H1 (cell line): ENCODE data around the gene KRTAP24-1. TPM values are rescaled to one million over a fixed set of nuclear protein-coding genes. Genes with fewer than 3 reads are reported as not detected.

ENCODE experiments used
- CHD2 ChIP-seq: IDR thresholded peaks from 2 replicates; pipeline ENCODE4 v1.6.1; 2012; ENCODE audit warnings: low read length, improper control_type of control experiment
- RAD21 ChIP-seq, 2 experiments: IDR thresholded peaks in 1 of 2; conservative IDR thresholded peaks in 1 of 2; 2 replicates each; pipeline ENCODE4 v1.6.1; 2011; ENCODE audit warnings: low read depth in 2 of 2, low read length in 2 of 2, improper control_type of control experiment in 1 of 2, inconsistent platforms in 1 of 2, mild to moderate bottlenecking in 1 of 2, moderate library complexity in 1 of 2
- ZNF274 ChIP-seq: IDR thresholded peaks from 2 replicates; pipeline ENCODE4 v1.7.0; 2012; ENCODE audit warnings: low read length, borderline replicate concordance; ENCODE audit errors: extremely low read depth
- polyA plus RNA-seq, 7 experiments: library from polyadenylated mRNA; depleted of rRNA in 3 of 7; stranded (reverse) in 5 of 7; unstranded in 2 of 7; fragments of >200 nt in 5 of 7; fragments of 200-250 nt in 2 of 7; gene quantifications; 1 replicate in 5 of 7; 2 replicates in 1 of 7; 4 replicates in 1 of 7; pipeline versions ENCODE4 v1.2.1 to v1.2.3, GENCODE V29; 2011 to 2013; ENCODE audit warnings: missing spikeins in 2 of 7, mixed read lengths in 2 of 7
- total RNA-seq: library from RNA; stranded (reverse); fragmentation: NEBNext Ultra II Directional; extraction: Animal tissue kit (Norgen Biotek cat#: 25700); gene quantifications from 2 replicates; pipeline ENCODE4 v1.2.1, GENCODE V29; 2021

KRTAP24-1 gene
- total and polyA plus RNA-seq, 2 of the 8 experiments (the other 6 are each of a cell fraction or from before 2014, with no cell fraction given) = not detected

GRCh38 chr21:30238168-30238567, 44.6 kb downstream of the KRTAP24-1 start (continued):
- no peak for TF ChIP-seq RAD21 (IDR thresholded peaks at IDR 0.05 in 1 of 2, conservative IDR thresholded peaks at IDR 0.05 in 1 of 2; ENCODE audit: low read depth in 2 of 2, low read length in 2 of 2)
- TF ChIP-seq CHD2 = no peak
- TF ChIP-seq ZNF274 = no peak
